Measurements from ENCODE around the gene PTPRN2.
"Not testable (repeated sequence)": the region's sequence is repeated elsewhere in the genome, so short reads cannot be mapped to it uniquely, and the experiment has no call there.

Gene PTPRN2

GRCh38 chr7:157849726-157850125 lies 737.9 kb downstream of the PTPRN2 start:
- no peak overlapping the region for H3K27ac ChIP-seq
- no peak for TF ChIP-seq CTCF (IDR thresholded peaks at IDR 0.05)
- DNase-seq (ENCODE audit: low spot score): no peak
- no peak overlapping the region for H3K4me3 ChIP-seq

GRCh38 chr7:157849341-157849596 lies 738.4 kb downstream of the PTPRN2 start:
- H3K4me3 ChIP-seq: no peak overlapping the region
- no peak for TF ChIP-seq CTCF (IDR thresholded peaks at IDR 0.05)
- H3K27ac ChIP-seq: no peak overlapping the region
- DNase-seq (ENCODE audit: low spot score): no peak

GRCh38 chr7:157848508-157849340 lies 738.9 kb downstream of the PTPRN2 start:
- no peak overlapping the region for H3K27ac ChIP-seq
- no peak for TF ChIP-seq CTCF (IDR thresholded peaks at IDR 0.05)
- no peak overlapping the region for H3K4me3 ChIP-seq
- DNase-seq (ENCODE audit: low spot score): no peak

- not testable (repeated sequence) for DNase-seq (ENCODE audit: low spot score); H3K27ac ChIP-seq; H3K4me3 ChIP-seq
These were observed 739.7 kb downstream of the PTPRN2 start for GRCh38 chr7:157847756-157848487.

- not testable (repeated sequence) for DNase-seq (ENCODE audit: low spot score); H3K27ac ChIP-seq
These were observed 740.9 kb downstream of the PTPRN2 start for GRCh38 chr7:157846746-157847145.

GRCh38 chr7:157846271-157846670 lies 741.4 kb downstream of the PTPRN2 start:
- H3K4me3 ChIP-seq: no peak overlapping the region
- TF ChIP-seq CTCF (IDR thresholded peaks at IDR 0.05): no peak
- H3K27ac ChIP-seq: no peak overlapping the region
- DNase-seq (ENCODE audit: low spot score): no peak

More at GRCh38 chr7:157846746-157847145, 740.9 kb downstream of the PTPRN2 start:
- H3K4me3 ChIP-seq: not testable (repeated sequence)

- Histone ChIP-seq H3K4me3 (no peak overlapping the region), H3K27ac (no peak overlapping the region)
- no peak for TF ChIP-seq CTCF (IDR thresholded peaks at IDR 0.05)
- no peak for DNase-seq (ENCODE audit: low spot score)
These were observed 742.3 kb downstream of the PTPRN2 start for GRCh38 chr7:157845203-157845835.

GRCh38 chr7:157844611-157845010 lies 743.0 kb downstream of the PTPRN2 start:
- TF ChIP-seq CTCF (IDR thresholded peaks at IDR 0.05): no peak
- Histone ChIP-seq H3K4me3 (no peak overlapping the region), H3K27ac (no peak overlapping the region)
- DNase-seq (ENCODE audit: low spot score): no peak
